Gastrocnemius medialis (tissue), 4 donors: Measurements from ENCODE around the gene CAV1. TPM values are rescaled to one million over a fixed set of nuclear protein-coding genes. Genes with fewer than 3 reads are reported as not detected.

Source experiments
- ATAC-seq, 2 donors: fragments of 150-250 bp; one replicate each; pipeline ENCODE4 v1.9.1; 2016
- DNase-seq, 2 donors: peaks; one replicate each; pipeline ENCODE4 v3.0.0-alpha.2; 2019
- H3K27ac ChIP-seq, 4 donors: fragments of 200-600 bp; sonication (generic); 1 replicate in 1 of 4; 2 replicates in 3 of 4; pipeline ENCODE4 v1.5.1; 2016 to 2018; ENCODE audit warnings: mild to moderate bottlenecking in 2 of 4, moderate library complexity in 1 of 4
- H3K27me3 ChIP-seq, 3 donors: fragments of 200-600 bp; sonication (generic) in 2 of 3; 1 replicate in 1 of 3; 2 replicates in 2 of 3; pipeline versions ENCODE4 v1.5.1 to v1.6.0; 2016 to 2019; ENCODE audit warnings: mild to moderate bottlenecking in 1 of 3, moderate library complexity in 1 of 3
- H3K36me3 ChIP-seq, 2 donors: fragments of 200-600 bp; sonication (generic) in 1 of 2; one replicate each; pipeline ENCODE4 v1.5.1; 2017 to 2018
- H3K4me1 ChIP-seq, 2 donors: fragments of 200-600 bp; sonication (generic) in 1 of 2; one replicate each; pipeline ENCODE4 v1.5.1; 2016 to 2017; ENCODE audit warnings: mild to moderate bottlenecking in 2 of 2
- H3K4me3 ChIP-seq, 4 donors: fragments of 200-600 bp; sonication (generic) in 3 of 4; 1 replicate in 1 of 4; 2 replicates in 3 of 4; pipeline ENCODE4 v1.5.1; 2016 to 2019; ENCODE audit warnings: mild to moderate bottlenecking in 2 of 4
- H3K9me3 ChIP-seq, 3 donors: fragments of 200-600 bp; sonication (generic) in 2 of 3; 1 replicate in 1 of 3; 2 replicates in 2 of 3; pipeline ENCODE4 v1.5.1; 2016 to 2019
- POLR2A ChIP-seq, 2 donors: fragments of 450-650 bp; IDR thresholded peaks; one replicate each; pipeline ENCODE4 v1.6.1; 2017; ENCODE audit warnings: antibody characterized with exemption in 2 of 2, mild to moderate bottlenecking in 2 of 2, moderate library complexity in 2 of 2
- in situ Hi-C, 4 donors: fragments of 200-750 bp; cut with MboI; loops; one replicate each; pipeline versions ENCODE4 v1.15.0 to v1.8.0; 2017; ENCODE audit warnings: low sequenced_read_pairs in 4 of 4
- intact Hi-C: fragments of 100-400 bp; cut with DNase I; formaldehyde crosslinking; loops from one replicate; pipeline ENCODE4 v1.15.1; 2023; ENCODE audit warnings: low total_unique reads
- total RNA-seq, 4 donors: library from RNA; depleted of rRNA; stranded (reverse); fragments of >200 nt; gene quantifications; one replicate each; pipeline versions ENCODE4 v1.1.0 to v1.2.3, GENCODE V29; 2016
- TF ChIP-seq, protein P1 (sequence below), 5 experiments: fragments of 450-650 bp in 3 of 5; fragments of 200-600 bp in 2 of 5; sonication (generic) in 2 of 5; IDR thresholded peaks in 4 of 5; conservative IDR thresholded peaks in 1 of 5; 1 replicate in 4 of 5; 2 replicates in 1 of 5; pipeline ENCODE4 v1.5.1; 2016 to 2019; ENCODE audit warnings: antibody characterized with exemption in 5 of 5, mild to moderate bottlenecking in 3 of 5, moderate library complexity in 3 of 5

CAV1 gene
- total RNA-seq, 4 donors from 2014 or later, result 64.7 to 87.8 (median 71.2) TPM

DNA sequence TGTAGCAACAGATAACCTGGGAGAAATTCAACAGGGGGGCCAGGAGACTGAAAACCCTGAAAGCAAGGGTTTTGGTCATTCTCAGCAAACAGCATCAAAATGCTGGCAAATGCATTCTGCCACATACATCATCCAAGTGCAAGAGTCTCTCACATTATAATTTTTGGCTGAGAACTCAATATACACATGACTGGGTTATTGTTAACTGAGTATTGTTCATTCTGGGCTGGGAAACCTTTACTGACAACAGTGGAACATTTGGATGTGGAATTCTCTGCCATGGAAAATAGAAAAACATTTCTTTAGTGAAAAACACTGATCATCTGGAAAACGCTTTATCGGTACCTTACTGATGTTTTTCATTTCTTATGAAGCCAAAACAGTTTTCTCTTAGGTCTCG, 74.0 kb downstream of the CAV1 start:
- ATAC-seq (no peak), DNase-seq (no peak)
- no peak overlapping the region for H3K27ac ChIP-seq
- H3K36me3 ChIP-seq, result no peaks in the 10 kb centered on the region
- intact Hi-C loops, result no loop called here
- H3K4me1 ChIP-seq, result no peaks in the 10 kb centered on the region
- in situ Hi-C loops, result loop anchor here in 2 of 4 donors (10.0 to 25.0 kb wide), 3 partner anchors 66 to 424 kb away; no protein-coding TSS in a partner anchor
- no peak overlapping the region for H3K4me3 ChIP-seq
- H3K9me3 ChIP-seq, result no peaks in the 10 kb centered on the region
- no peak for TF ChIP-seq POLR2A (IDR thresholded peaks at IDR 0.05)
- TF ChIP-seq, protein P1, sequence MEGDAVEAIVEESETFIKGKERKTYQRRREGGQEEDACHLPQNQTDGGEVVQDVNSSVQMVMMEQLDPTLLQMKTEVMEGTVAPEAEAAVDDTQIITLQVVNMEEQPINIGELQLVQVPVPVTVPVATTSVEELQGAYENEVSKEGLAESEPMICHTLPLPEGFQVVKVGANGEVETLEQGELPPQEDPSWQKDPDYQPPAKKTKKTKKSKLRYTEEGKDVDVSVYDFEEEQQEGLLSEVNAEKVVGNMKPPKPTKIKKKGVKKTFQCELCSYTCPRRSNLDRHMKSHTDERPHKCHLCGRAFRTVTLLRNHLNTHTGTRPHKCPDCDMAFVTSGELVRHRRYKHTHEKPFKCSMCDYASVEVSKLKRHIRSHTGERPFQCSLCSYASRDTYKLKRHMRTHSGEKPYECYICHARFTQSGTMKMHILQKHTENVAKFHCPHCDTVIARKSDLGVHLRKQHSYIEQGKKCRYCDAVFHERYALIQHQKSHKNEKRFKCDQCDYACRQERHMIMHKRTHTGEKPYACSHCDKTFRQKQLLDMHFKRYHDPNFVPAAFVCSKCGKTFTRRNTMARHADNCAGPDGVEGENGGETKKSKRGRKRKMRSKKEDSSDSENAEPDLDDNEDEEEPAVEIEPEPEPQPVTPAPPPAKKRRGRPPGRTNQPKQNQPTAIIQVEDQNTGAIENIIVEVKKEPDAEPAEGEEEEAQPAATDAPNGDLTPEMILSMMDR (IDR thresholded peaks at IDR 0.05 in 4 of 5, conservative IDR thresholded peaks at IDR 0.05 in 1 of 5), result no peak
- H3K27me3 ChIP-seq, result no peaks in the 10 kb centered on the region

GRCh38 chr7:116601426-116601825, 76.6 kb downstream of the CAV1 start:
- intact Hi-C loops (no loop called here), in situ Hi-C loops (no loop called here)
- Histone ChIP-seq H3K4me1 (no peaks in the 10 kb centered on the region), H3K36me3 (no peaks in the 10 kb centered on the region), H3K27ac (no peak overlapping the region), H3K27me3 (no peaks in the 10 kb centered on the region), H3K4me3 (no peak overlapping the region), H3K9me3 (no peaks in the 10 kb centered on the region)
- TF ChIP-seq POLR2A (IDR thresholded peaks at IDR 0.05), result no peak
- TF ChIP-seq, protein P1 (IDR thresholded peaks at IDR 0.05 in 4 of 5, conservative IDR thresholded peaks at IDR 0.05 in 1 of 5), result no peak
- ATAC-seq, result no peak
- no peak for DNase-seq

DNA sequence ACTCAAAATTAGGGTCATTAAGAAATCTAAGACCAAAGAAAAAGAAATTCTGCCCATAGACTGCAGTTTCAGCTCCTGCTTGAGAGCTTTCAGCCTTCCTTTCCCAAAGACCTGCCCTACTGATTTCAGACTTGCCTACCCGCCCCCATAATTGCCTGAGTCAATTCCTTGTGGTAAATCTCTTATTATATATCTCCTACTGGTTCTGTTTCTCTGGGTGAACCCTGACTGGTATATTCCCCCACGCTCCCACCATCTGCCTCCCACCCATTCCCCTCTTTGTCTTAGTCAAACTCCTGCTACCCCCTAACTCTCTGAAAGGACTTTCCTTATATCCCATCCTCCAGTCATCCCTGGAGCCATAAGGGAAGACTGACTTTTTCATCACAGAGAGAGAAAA, 82.5 kb downstream of the CAV1 start:
- no peaks in the 10 kb centered on the region for H3K9me3 ChIP-seq
- H3K4me3 ChIP-seq, result no peak overlapping the region
- no peaks in the 10 kb centered on the region for H3K27me3 ChIP-seq
- ATAC-seq (no peak), DNase-seq (no peak)
- H3K4me1 ChIP-seq, result no peaks in the 10 kb centered on the region
- intact Hi-C loops, result no loop called here
- no peak overlapping the region for H3K27ac ChIP-seq
- H3K36me3 ChIP-seq, result no peaks in the 10 kb centered on the region
- TF ChIP-seq, protein P1 (IDR thresholded peaks at IDR 0.05 in 4 of 5, conservative IDR thresholded peaks at IDR 0.05 in 1 of 5), result no peak
- TF ChIP-seq POLR2A (IDR thresholded peaks at IDR 0.05), result no peak
- in situ Hi-C loops, result no loop called here

- DNase-seq, result no peak
- no peaks in the 10 kb centered on the region for H3K36me3 ChIP-seq
- H3K4me1 ChIP-seq, result no peaks in the 10 kb centered on the region
- no peak for TF ChIP-seq POLR2A (IDR thresholded peaks at IDR 0.05)
- TF ChIP-seq, protein P1 (IDR thresholded peaks at IDR 0.05 in 4 of 5, conservative IDR thresholded peaks at IDR 0.05 in 1 of 5), result no peak
- no peak overlapping the region for H3K4me3 ChIP-seq
- ATAC-seq, result no peak
- intact Hi-C loops (no loop called here), in situ Hi-C loops (no loop called here)
- H3K27me3 ChIP-seq, result no peaks in the 10 kb centered on the region
- no peak overlapping the region for H3K27ac ChIP-seq
- H3K9me3 ChIP-seq, result no peaks in the 10 kb centered on the region
Observed at GRCh38 chr7:116610210-116610609, 85.4 kb downstream of the CAV1 start.

DNA sequence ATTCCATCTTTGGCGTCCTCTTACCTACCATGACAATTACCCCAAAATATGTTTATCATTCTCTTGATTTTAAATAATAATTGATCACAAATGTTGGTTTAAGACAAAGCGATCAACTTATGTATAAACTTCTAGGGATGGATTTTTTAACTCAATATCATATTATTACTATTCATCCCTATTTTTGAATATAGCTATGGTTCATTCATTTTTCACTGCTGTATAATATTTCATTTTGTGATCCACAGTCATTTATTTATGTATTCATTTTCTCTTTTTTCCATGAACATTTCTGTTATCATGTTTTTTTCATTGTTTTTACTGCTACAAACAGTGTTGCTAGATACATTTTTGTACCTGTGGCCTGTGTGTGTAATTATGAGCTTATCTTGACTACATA, 85.9 kb downstream of the CAV1 start:
- no peak for TF ChIP-seq POLR2A (IDR thresholded peaks at IDR 0.05)
- TF ChIP-seq, protein P1 (IDR thresholded peaks at IDR 0.05 in 4 of 5, conservative IDR thresholded peaks at IDR 0.05 in 1 of 5), result no peak
- in situ Hi-C loops, result no loop called here
- H3K4me3 ChIP-seq, result no peak overlapping the region
- no peak overlapping the region for H3K27ac ChIP-seq
- intact Hi-C loops, result no loop called here
- H3K27me3 ChIP-seq, result no peaks in the 10 kb centered on the region
- no peaks in the 10 kb centered on the region for H3K9me3 ChIP-seq
- no peaks in the 10 kb centered on the region for H3K36me3 ChIP-seq
- ATAC-seq (no peak), DNase-seq (no peak)
- H3K4me1 ChIP-seq, result no peaks in the 10 kb centered on the region
